NCI-H526 (cell line): ENCODE measurements around the gene ARMC9.
"Not testable (repeated sequence)": the region's sequence is repeated elsewhere in the genome, so short reads cannot be mapped to it uniquely, and the experiment has no call there.

ENCODE experiments used
- DNase-seq, 2 experiments: peaks; one replicate each; lab custom pipeline; 2025; lab: John Stamatoyannopoulos, UW

Gene ARMC9

DNA sequence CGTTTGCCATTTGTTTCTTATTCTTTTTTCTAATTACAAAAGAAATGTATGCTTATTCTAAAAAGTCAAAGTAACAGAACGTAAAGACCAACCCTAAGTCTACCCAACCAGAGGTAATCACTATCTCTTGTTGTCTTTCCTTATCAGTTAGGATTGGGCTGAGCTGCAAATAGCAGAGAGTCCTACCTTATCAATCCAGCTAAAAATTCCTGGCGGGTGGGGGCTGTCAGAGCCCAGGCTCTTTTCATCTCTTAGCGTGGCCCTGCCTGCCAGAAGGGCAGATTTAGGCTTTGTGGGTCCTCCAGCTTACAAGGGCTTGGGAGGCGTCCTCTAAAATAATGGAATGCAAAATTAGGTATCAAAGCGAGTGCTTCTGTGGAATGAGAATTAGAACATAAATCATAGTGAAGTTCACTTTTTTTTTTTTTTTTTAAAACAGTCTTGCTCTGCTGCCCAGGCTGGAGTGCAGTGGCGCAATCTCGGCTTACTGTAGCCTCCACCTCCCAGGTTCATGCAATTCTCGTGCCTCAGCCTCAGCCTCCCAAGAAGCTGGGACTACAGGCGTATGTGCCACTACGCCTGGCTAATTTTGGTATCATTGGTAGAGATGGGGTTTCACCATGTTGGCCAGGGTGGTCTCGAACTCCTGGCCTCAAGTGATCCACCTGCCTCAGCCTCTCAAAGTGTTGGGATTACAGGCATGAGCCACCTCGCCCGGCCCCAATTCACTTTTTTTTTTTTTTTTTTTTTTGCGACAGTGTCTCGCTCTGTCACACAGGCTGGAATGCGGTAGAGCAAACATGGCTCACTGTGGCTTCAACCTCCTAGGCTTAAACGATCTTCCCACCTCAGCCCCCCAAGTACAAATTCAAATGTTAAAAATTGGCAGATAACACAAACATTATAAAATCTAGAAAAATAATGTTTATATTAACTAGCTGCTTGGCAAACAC lies 139.7 kb downstream of the ARMC9 start:
- no peak for DNase-seq

DNA sequence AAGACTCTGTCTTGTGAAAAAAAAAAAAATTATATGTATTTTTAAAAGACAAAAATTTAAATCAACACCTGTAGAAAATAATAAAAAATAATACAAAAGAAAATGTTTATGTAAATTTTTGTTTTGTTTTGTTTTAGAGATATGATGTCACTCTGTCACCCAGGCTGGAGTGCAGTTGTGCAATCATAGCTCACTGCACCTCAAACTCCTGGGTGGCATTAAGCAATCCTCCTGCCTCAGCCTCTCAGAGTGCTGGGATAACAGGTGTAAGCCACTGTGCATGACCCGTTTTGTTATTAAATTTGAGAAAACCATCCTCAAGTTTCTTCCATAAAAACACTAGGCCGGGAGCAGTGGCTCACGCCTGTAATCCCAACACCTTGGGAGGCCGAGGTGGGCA lies 140.9 kb downstream of the ARMC9 start:
- no peak for DNase-seq

DNA sequence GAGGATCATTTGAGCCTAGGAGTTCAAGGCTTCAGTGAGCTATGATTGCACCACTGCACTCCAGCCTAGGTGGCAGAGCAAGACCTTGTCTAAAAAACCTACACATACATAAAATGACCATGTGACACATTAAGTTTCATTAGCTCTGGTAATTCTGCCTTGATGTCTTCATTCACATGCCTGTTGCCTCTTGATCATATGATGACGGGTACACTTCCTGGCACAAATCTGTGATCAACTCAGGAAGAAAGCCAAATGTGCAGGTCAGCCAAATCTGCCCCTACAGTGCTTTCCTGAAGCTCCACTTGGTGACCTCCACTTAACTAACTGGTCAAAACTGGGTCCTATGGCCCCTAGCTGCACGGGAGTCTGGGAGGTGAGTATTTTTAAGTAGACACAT lies 142.7 kb downstream of the ARMC9 start:
- no peak for DNase-seq

DNA sequence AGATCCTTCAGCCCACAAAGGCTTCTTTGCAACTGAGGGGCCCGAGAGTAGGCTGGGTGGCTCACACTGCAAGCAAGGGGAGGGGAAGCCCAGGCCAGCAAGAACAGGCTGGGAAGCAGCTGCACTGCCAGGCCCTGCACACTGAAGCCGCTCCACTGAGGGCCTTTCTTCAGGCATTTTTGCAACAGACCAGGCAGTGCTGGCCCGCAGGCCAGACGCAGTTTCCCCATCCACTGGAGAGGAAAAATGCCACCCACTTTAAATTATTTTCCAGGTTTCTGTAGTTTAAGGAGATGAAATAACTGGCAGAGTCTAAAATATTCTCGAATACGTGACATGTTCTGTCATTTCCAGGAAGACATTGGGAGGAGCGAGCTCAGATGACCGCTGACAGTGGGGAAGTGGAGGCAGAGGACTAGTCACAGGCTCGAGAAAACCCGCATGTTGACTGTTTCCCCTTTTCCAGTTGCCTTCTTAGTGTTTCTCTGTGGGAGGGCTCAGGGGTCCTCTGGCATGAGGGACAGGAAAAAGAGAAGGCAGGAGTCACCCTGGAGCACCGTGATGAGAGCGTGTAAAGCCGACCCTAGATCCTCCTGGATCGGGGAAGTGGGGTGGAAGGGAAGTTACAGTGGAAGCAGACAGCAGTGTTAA lies 143.8 kb downstream of the ARMC9 start:
- DNase-seq, result no peak

DNA sequence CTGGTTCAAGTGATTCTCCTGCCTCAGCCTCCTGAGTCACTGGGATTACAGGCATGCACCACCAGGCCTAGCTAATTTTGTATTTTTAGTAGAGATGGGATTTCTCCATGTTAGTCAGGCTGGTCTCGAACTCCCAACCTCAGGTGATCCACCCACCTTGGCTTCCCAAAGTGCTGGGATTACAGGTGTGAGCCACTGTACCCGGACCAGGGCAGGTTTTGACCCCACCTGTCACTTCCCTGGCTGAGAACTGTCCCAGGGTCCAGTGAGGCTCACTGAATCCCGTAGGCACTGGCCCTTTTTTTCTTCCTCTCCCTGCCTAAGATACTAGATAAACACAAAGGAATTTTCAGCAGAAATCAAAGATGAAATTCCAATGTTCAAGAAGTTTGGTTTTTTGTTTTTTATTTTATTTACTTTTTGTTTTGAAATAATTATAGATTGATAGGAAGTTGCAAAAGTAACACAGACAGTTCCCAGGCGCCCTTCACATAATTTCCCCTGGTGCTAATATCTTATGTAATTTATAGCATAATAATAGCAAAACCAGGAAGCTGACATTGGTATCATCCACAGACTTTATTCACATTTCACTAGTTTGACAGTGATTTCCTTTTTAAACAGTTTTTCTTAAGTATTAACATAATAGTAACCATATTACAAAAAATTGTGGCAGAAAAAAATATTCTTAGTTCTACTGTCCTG lies 144.7 kb downstream of the ARMC9 start:
- no peak for DNase-seq

DNA sequence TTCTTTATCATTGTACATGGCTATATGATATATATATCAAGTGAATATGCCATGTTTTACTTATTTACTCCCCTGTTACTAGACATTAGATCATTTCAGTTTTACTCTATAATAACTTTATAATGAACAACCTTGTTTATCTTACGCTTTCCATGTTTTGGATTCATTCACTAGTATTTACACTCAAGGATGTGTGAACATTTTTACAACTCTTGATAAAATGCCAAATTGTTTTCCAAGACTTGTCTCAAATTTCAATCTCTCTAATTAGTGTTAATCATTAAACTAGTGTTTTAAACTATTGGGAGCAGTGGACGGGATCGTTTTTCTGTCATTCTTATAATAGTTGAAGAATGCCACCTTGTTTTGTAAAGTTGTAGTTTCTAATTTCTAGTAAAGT lies 145.6 kb downstream of the ARMC9 start:
- no peak for DNase-seq

DNA sequence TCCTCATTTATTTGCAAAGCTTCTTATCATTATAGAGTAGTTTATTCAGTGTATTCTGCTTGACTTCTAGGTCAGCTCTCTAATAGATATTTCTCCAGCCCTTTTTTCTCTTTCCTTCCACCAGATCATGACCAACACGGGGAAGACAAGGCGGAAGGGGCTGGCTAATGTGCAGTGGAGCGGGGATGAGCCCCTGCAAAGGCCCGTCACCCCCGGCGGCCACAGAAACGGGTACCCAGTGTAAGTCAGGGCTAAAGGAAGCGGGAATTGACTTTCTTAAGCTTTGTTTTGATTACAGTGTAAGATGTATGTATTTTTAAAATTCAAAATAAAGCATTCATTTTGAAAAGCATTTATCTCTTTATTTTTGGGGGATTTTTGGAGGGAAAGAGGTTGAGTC lies 146.4 kb downstream of the ARMC9 start:
- DNase-seq, result no peak

DNA sequence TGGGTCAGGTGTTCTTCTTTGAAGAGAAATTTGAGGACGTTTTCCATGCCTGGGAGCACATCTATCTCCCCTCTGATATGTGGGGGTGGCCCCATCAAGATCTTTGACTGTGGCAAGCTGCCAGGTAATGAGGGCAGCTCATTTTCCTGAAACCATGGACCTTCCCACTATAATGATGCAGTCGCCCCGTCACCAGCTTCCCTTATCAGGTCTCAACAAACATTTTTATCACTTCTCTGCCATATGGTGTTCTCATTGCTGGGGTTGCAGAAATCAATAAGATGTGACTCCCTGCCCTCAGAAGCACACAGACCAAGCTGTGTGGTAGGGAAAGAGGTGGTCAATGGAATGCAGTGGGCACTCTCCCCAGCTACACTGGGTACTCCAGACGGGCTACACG lies 148.7 kb downstream of the ARMC9 start:
- DNase-seq, result no peak

DNA sequence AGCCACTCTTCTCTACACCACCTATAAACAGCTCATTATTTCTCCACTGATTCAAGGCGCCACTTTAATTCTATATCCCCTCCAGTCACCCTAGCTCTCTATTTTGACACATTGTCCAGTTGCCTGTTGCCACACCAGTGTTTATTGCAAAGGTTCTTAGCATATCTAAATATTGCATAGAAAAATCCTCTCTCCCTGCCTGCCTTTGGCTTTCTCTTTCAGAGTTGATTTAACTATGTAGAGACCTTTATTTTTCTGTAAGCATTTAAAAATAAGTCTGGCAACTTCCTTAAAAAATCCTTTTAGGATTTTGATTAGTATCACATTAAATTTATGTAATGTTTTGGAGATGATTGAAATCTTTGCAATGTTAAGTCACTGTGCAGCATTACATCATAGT lies 149.2 kb downstream of the ARMC9 start:
- DNase-seq, result no peak

DNA sequence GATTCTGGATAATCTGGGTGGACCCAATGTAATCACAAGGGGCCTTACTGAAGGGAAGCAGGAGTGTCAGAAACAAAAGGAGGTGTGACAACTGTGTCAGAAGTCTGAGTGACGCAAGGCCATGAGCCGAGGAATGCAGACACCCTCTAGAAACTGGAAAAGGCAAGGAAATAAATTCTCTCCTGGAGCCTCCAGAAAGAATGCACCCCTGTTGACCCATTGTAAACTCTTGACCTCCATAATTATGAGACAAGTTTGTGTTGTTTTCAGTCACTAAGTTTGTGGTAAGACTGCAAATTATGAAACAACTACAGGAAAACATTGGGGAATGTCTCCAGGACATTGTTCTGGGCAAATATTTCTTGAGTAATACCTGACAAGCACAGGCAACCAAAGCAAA lies 149.7 kb downstream of the ARMC9 start:
- DNase-seq, result no peak

DNA sequence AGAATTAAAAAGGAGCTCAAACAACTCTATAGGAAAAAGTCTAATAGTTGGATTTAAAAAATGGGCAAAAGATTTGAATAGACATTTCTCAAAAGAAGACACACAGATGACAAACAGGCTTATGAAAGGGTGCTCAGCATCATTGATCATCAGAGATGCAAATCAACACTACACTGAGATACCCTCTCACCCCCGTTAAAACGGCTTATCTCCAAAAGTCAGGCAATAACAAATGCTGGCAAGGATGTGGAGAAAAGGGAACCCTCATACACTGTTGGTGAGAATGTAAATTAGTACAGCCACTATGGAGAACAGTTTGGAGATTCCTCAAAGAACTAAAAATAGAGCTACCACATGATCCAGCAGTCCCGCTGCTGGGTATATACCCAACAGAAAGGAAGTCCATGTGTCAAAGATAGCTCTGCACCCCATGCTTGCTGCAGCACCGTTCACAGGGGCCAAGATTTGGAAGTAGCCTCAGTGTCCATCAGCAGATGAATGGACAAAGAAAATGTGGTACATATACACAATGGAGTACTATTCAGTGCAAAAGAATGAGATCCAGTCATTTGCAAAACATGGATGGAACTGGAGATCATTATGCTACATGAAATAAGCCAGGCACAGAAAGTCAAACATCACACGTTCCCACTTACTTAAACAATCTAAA lies 150.4 kb downstream of the ARMC9 start:
- no peak for DNase-seq

DNA sequence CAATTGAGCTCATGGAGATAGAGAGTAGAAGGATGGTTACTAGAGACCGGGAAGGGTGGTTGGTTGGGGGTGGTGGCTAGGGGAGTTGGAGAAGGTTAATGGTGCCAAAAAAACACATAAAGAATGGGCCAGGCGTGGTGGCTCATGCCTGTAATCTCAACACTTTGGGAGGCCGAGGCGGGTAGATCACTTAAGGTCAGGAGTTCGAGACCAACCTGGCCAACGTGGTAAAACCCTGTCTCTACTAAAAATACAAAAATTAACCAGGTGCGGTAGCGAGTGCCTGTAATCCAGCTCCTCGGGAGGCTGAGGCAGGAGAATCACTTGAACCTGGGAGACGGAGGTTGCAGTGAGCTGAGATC lies 150.9 kb downstream of the ARMC9 start:
- not testable (repeated sequence) for DNase-seq

DNA sequence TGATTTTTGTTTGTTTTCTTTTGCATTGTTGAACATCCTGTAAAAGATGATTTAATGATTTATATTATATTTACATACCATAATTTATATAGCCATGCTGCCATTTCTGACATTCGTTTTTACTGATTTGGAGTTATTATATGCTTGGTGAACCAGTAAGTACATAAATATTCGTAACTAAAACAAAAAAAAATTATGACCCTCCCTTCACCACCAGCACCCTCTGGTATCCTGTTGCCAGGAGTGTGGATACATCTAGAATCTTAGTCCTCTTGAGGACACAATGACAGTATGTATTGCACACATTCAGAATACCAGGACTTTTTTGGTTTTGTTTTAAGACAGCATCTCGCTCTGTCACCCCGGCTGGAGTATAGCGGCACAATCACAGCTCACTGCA lies 153.2 kb downstream of the ARMC9 start:
- no peak for DNase-seq

DNA sequence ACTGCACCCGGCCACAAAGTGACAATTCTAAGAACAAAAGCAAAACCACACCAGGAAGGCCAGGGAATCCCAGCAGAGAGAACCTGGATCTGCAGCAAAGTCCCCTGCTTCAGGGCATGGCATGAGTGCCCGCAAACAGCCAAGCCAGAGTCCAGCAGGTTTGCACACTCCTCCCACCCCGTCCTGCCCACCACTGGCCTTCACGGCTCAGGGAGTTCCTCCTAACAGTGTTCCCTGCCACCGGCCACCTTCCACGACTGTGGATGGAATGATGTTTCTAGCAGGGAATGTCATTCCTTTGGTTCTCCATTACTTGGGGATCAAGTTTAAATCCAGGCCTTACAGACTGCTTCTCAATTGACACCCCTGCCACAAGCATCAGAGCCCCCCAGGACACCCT lies 155.0 kb downstream of the ARMC9 start:
- no peak for DNase-seq

DNA sequence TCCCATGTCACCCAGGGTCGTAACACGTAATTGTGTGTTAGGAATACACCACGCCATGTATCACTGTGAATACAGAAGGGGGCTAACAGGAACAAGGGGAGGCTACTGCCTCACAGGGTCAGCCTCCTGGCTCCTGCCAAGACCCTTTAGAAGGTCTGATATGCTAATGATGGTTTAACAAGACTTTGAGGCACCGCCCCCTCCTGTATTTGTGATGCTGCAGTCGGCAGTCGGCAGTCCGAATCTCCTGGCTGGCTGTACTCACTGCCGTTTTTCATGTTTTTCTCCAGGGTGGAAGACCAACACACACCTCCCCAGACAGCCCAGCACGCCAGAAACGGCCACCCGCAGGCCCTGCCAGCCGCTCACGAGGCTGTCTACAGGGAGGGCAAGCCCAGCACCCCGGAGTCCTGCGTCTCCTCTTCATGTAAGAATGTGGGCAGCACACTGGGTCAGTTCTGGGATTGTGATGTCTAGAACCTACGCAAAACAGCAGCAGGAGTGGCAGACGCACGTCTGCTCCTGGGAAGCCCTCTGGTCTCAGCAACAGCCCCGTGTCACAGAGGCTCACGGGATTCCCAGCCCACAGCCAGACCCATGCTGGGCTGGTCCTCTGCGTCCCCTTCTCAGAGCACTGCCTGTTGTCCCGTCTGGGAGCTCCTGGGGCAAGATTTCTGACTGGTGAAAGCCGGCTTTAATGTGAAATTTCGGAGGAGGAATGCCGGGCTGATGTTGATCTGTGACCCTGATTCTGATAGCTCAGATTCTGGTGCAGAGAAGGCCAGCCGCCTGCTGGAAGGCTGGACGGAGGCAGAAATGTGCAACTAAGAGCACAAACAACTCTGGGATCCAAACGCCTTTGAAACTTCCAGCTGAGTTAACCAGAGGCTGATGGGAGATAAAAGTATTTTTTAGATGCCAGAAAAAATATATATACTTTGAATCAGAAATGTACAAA lies 157.4 kb downstream of the ARMC9 start:
- no peak for DNase-seq

DNA sequence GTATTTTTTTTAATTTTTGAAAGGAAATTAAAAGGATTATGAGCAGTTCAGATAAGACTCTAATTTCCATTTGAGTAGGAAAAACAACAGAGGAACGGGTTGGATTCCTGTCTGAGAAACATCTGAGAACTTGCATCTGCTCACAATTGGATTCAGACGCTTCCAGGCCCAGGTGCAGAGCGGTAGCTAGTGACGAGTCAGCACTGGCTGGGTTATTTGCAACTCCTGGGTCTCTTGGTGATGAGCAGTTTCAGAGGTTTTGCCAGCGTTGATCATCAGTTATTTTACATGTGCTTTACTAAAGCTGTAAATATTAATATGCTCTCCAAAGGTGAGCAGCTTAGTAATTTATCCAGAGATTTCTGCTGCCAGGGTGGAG lies 158.0 kb downstream of the ARMC9 start:
- no peak for DNase-seq

DNA sequence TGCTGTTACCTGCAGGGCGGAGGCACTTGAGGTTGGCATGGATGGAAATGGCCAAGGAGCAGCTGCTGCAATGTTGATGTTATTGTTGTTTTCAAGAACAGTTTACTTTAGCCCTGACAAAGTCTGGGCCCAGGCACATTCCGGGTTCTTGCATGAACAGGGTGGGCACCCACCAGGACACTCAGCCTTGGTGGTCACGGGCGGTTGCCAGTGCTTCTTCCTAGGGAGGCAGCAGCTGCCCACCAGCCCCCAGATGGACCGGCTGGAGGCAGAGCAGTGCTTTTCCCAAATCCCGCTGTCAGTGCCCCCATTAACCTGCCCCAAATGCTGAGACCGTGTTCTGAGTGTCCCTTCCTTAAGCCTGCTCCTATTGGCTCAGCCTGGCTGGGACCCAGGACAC lies 158.6 kb downstream of the ARMC9 start:
- no peak for DNase-seq

DNA sequence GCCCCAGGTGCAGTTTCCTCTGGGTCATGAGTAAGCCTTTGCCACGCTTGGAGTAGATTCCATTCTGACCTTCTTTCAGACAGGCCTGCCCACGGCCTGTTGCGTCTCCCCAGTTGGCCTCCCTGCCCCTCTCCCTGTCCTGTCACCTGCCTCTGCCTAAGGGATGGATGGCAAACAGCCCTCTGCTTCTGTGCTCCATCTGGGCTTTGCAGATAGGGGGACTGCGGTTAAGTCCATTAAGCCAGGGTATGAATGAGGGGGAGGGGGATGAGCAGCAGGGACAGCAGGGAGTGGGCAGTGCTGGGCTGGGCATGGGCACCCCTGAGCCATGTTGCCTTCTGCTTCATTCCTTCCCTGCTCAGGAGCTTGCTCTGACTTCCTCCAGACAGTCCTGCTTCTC lies 159.5 kb downstream of the ARMC9 start:
- DNase-seq, result no peak

DNA sequence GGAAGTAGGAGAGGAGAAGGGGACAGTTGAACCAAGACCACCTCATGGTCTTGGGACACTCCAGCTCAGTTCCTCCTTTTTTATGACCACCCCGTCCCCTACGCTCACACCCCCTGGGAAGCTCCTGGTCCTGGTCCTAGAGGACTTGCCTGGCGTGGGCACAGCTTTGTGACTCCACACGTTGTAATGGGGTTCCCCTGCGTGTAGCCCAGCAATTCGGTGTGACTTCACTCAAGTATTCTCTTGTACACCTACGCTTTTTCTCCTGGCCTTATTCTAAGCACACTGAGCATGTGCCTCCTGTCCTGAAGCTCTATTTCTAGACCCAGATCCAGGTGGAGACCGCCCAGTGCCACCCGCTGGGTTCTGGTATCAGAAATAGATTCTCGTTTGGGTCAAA lies 161.0 kb downstream of the ARMC9 start:
- DNase-seq, result no peak

DNA sequence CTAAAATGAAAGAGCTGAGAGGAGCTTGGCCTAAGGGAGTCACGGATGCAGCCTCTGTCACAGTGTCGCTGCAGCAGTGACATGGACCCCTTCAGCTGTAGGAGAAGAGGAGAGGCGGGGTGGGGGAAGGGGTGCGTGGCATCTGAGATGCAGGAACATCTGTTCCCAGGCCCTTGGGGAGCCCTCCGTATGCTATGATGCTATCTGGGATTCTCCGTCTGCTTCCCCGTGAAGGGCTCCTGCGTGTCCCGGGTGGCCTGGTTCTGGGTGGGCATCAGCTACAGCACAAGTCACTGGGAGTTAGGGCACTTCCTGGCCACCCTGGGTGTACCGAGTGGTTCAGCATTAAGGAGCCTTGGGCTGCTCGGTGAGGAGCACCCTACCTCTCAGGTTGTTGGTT lies 161.5 kb downstream of the ARMC9 start:
- no peak for DNase-seq

DNA sequence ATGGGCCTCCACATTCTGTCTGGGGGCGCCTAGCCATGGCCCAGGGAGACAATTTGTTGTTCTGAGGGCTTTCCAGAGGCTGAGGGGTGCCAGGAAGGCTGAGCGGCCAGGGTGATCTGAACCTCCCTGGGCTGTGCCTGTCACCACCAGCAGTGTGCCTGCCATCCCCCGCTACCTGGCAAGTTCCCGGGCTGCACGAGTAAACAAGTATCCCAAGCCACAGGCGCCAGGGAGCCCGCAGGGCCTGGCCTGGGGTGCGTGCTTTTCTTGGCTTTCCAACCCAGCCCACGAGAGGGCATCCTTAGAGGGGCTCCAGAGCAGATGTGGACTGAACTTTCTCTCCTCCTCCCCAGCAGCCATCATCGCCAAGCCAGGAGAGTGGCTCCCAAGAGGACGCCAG lies 162.0 kb downstream of the ARMC9 start:
- DNase-seq, result peak in 1 of 2 experiments; percentile 7
